ENCODE measurements around the gene DOK6. TPM values are rescaled to one million over a fixed set of nuclear protein-coding genes. Genes with fewer than 3 reads are reported as not detected.
"Not testable (repeated sequence)": the region's sequence is repeated elsewhere in the genome, so short reads cannot be mapped to it uniquely, and the experiment has no call there.

Gene DOK6
- total and polyA plus RNA-seq, 10 donors = 0.09 to 2.0 (median 0.40) TPM

DNA sequence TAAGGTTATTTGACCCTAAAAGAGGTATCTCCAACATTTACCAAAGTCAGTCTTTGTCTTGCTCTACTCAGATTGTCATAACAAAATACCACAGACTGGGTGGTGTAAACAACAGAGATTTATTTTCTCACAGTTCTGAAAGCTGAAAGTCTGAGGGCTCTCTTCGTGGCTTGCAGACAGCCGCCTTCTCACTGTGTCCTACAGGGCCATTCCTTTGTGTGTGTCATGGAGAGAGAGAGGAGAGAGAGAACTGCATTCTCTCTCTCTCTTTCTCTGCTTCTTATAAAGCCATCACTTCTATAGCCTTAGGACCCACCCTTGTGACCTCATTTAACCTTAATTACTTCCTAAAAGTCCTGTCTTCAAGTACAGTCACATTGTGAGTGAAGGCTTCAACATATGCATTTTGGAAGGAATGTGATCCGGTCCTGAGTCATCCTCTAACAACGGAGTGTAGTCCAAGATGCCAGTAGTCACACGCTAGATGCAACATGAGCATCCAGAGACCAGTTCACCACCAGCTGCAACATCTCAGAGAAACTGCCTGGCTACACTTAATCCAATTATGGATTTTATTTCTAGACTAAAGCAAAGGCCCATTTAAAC lies 416.8 kb downstream of the DOK6 start:
- no peaks in the 10 kb centered on the region for H3K4me1 ChIP-seq
- H3K27me3 ChIP-seq (replicated peaks in 1 of 7) = no peaks in the 10 kb centered on the region
- no peak overlapping the region for H3K4me3 ChIP-seq
- H3K27ac ChIP-seq = no peak overlapping the region
- no peaks in the 10 kb centered on the region for H3K36me3 ChIP-seq
- intact Hi-C loops (cut with DNase I; ENCODE audit: low total_unique reads) = no loop called here
- no peak for DNase-seq
- peaks cover 0 to 18% (median 4%) of the 10 kb centered on the region in 8 donors for H3K9me3 ChIP-seq
- 76 to 87% (median 79%) methylated on average over 5 of the region's 5 CpGs for WGBS, 5 donors
- TF ChIP-seq POLR2AphosphoS5 (IDR thresholded peaks at IDR 0.05) = no peak
- TF ChIP-seq, protein P1, sequence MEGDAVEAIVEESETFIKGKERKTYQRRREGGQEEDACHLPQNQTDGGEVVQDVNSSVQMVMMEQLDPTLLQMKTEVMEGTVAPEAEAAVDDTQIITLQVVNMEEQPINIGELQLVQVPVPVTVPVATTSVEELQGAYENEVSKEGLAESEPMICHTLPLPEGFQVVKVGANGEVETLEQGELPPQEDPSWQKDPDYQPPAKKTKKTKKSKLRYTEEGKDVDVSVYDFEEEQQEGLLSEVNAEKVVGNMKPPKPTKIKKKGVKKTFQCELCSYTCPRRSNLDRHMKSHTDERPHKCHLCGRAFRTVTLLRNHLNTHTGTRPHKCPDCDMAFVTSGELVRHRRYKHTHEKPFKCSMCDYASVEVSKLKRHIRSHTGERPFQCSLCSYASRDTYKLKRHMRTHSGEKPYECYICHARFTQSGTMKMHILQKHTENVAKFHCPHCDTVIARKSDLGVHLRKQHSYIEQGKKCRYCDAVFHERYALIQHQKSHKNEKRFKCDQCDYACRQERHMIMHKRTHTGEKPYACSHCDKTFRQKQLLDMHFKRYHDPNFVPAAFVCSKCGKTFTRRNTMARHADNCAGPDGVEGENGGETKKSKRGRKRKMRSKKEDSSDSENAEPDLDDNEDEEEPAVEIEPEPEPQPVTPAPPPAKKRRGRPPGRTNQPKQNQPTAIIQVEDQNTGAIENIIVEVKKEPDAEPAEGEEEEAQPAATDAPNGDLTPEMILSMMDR (IDR thresholded peaks at IDR 0.05 in 8 of 11, conservative IDR thresholded peaks at IDR 0.05 in 3 of 11) = no peak
- TF ChIP-seq POLR2A (IDR thresholded peaks at IDR 0.05) = no peak

DNA sequence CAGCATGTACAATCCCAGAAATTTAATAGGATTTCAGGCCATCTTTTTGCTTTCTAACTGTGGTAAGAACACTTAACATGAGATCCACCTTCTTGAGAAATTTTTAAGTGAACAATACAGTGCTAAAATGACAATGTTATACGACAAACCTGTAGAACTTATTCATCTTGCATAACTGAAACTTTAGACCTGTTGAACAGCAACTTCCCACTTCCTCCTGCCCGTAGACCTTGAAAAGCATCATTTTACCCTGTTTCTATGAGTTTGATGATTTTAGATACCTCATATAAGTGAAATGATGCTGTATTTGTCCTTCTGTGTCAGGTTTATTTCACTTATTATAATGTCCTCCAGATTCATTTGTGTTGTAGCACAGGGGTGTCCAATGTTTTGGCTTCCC lies 418.8 kb downstream of the DOK6 start:
- Histone ChIP-seq H3K4me1 (no peaks in the 10 kb centered on the region), H3K9me3 (peaks cover 0 to 21% (median 5%) of the 10 kb centered on the region in 8 donors), H3K36me3 (no peaks in the 10 kb centered on the region), H3K4me3 (no peak overlapping the region), H3K27ac (no peak overlapping the region), H3K27me3 (replicated peaks in 1 of 7) (no peaks in the 10 kb centered on the region)
- TF ChIP-seq POLR2AphosphoS5 (IDR thresholded peaks at IDR 0.05) = no peak
- TF ChIP-seq, protein P1 (IDR thresholded peaks at IDR 0.05 in 8 of 11, conservative IDR thresholded peaks at IDR 0.05 in 3 of 11) = no peak
- TF ChIP-seq POLR2A (IDR thresholded peaks at IDR 0.05) = no peak
- DNase-seq = no peak
- intact Hi-C loops (cut with DNase I; ENCODE audit: low total_unique reads) = no loop called here
- WGBS, 5 donors = 55 to 86% (median 58%) methylated on average over 2 of the region's 2 CpGs

DNA sequence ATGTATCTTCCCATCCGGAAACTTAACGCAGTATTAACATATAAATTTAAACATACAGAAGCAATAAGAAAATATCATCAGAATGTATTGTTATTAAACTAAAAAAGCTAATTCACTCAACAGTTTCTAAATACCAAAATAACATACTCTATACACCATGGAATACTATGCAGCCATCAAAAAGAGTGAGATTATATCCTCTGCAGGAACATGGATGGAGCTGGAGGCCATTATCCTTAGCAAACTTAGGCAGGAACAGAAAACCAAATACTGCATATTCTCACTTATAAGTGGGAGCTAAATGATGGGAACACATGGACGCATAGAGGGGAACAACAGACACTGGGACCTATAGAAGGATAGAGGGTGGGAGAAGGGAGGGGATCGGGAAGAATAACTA lies 419.9 kb downstream of the DOK6 start:
- no peak for TF ChIP-seq POLR2AphosphoS5 (IDR thresholded peaks at IDR 0.05)
- Histone ChIP-seq H3K4me3 (no peak overlapping the region), H3K27ac (no peak overlapping the region), H3K27me3 (replicated peaks in 1 of 7) (no peaks in the 10 kb centered on the region), H3K4me1 (no peaks in the 10 kb centered on the region), H3K36me3 (no peaks in the 10 kb centered on the region), H3K9me3 (peaks cover 0 to 21% (median 5%) of the 10 kb centered on the region in 8 donors)
- 94 to 98% (median 97%) methylated on average over 4 of the region's 4 CpGs for WGBS, 5 donors
- intact Hi-C loops (cut with DNase I; ENCODE audit: low total_unique reads) = no loop called here
- no peak for DNase-seq

DNA sequence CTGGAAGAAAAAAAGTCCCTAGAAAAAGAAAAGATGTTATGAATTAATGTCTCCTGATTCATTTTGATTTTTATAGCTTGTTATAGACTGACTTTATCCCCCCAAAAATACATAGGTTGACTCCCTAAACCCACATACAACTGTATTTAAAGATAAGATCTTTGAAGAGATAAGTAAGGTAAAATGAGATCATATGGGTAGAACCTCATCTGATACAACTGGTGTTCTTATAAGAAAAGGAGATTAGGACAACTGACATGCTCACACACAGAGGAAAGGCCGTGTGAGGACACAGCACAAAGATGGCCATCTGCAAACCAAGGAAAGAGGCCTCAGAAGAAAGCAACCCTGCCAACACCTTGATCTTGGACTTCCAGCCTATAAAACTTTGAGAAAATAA lies 429.5 kb downstream of the DOK6 start:
- TF ChIP-seq POLR2A (IDR thresholded peaks at IDR 0.05) (no peak), POLR2AphosphoS5 (IDR thresholded peaks at IDR 0.05) (no peak)
- TF ChIP-seq, protein P1 (IDR thresholded peaks at IDR 0.05 in 8 of 11, conservative IDR thresholded peaks at IDR 0.05 in 3 of 11) = no peak
- DNase-seq = no peak
- H3K9me3 ChIP-seq = no peaks in the 10 kb centered on the region
- intact Hi-C loops (cut with DNase I; ENCODE audit: low total_unique reads) = no loop called here
- peaks cover 0 to 17% (median 0%) of the 10 kb centered on the region in 6 donors for H3K36me3 ChIP-seq
- H3K4me3 ChIP-seq = no peak overlapping the region
- 82 to 100% (median 96%) methylated on average over 1 of the region's 1 CpG for WGBS, 5 donors
- H3K27ac ChIP-seq = no peak overlapping the region
- H3K27me3 ChIP-seq (replicated peaks in 1 of 7) = no peaks in the 10 kb centered on the region
- no peaks in the 10 kb centered on the region for H3K4me1 ChIP-seq

DNA sequence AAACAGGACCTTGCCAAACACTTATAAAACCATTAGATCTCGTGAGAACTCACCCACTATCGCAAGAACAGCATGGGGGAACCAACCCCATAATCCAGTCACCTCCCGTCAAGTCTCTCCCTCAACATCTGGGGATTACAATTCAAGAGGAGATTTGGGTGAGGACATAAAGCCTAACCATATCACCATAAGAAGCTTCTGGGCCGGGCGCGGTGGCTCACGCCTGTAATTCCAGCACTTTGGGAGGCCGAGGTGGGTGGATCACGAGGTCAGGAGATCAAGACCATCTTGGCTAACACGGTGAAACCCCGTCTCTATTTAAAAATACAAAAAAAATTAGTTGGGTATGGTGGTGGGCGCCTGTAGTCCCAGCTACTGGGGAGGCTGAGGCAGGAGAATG lies 434.3 kb downstream of the DOK6 start:
- H3K4me3 ChIP-seq; H3K4me1 ChIP-seq; intact Hi-C loops (cut with DNase I; ENCODE audit: low total_unique reads); H3K27ac ChIP-seq; H3K9me3 ChIP-seq; H3K27me3 ChIP-seq (replicated peaks in 1 of 7); DNase-seq: not testable (repeated sequence)
- WGBS, 5 donors = 91 to 96% (median 95%) methylated on average over 12 of the region's 12 CpGs
- H3K36me3 ChIP-seq = peaks cover 0 to 17% (median 0%) of the 10 kb centered on the region in 6 donors

Measured in spleen (tissue), 11 donors.